Cerebellar nuclear complex (tissue), 1 donor: ENCODE measurements around the gene POLA2.

Source experiments
- DNase-seq, 2 experiments: peaks; one replicate each; lab custom pipeline; 2025; lab: John Stamatoyannopoulos, UW

POLA2 gene

DNA sequence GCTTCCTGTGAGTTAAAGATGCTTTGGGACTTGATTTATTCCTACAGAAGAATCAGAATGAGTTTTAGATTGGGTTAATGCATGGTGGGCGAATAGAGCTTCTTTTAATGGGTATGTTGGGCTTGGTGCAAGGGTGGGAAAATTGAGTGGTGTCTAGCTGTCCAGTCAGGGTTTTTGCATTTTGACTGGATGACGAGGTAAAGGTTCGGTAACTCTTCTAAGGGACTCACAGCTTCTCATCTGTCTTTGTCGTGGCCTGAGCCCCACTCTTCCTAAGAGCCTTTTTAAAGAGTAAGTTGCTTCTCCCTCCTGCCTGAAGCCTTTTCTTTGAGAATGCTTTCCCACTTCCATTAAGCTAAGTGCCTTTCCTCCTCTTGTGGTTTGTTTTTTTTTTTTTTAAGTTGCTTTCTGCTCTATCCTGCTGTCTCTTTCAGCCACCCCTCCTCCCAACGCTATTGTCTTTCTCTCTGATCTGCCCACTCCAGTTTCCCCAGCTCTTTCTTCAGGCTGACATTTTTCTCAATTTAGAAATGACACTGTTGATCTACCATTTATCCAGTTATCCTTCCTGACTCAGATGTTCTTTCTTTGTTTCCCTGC, 73.0 kb downstream of the POLA2 start:
- DNase-seq: no peak

DNA sequence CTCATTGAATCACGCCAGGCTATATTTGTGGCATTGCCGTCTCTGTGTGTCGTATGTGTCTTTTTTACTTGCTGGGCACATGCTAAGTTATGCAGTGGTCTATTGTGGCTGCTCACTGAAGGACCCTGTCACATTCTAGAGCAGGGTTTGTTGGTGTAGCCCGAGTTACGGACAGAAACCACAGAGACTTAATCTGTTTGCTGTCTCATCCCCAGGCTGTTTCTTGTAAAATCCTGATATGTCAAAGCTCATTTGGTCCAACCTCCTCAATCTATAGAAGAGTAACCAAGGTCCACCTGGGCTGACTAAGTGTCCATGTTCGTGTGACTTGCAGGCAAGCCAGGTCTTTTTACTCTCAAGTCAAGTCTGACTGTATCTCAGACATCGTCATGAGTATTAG, 76.9 kb downstream of the POLA2 start:
- DNase-seq: no peak

DNA sequence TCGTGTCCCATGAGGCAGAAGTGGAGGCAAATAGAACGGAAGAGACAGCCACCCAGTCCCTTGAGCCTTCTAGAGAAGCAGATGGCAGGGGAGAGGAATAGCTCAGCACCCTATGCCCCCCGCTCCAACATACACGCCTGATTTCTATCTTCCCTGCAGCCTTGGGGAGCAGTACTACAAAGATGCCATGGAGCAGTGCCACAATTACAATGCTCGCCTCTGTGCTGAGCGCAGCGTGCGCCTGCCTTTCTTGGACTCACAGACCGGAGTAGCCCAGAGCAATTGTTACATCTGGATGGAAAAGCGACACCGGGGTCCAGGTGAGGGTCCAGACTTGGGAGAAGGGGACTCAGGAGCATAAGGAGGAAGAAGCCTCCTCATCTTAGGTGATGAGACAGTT, 78.5 kb downstream of the POLA2 start:
- no peak for DNase-seq

DNA sequence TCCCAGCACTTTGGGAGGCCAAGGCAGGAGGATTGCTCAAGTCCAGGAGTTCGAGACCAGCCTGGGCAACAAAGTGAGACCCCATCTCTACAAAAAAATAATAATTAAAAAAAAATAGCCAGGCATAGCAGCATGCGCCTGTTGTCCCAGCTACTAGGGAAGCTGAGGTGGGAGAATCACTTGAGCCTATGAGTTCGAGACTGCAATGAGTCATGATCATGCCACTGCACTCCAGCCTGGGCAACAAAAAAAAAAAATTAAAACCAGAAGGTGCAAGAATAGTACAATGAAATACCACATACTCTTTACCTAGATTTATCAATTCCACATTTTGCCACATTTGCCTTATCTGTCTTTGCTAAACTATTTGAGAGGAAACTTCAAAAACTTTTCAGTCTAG, 80.1 kb downstream of the POLA2 start:
- DNase-seq: no peak
